ENCODE data around the gene TMEM242. TPM values are rescaled to one million over a fixed set of nuclear protein-coding genes. Genes with fewer than 3 reads are reported as not detected.

TMEM242 gene
- total RNA-seq, 3 donors from 2014 or later, result 10.0 to 14.1 (median 13.4) TPM

GRCh38 chr6:157263881-157264397 is 59.4 kb downstream of the TMEM242 start:
- Histone ChIP-seq H3K9me3 (no peaks in the 10 kb centered on the region), H3K4me1 (ENCODE audit: low read depth) (peaks cover 1% of the 10 kb centered on the region), H3K36me3 (ENCODE audit: low read depth) (no peaks in the 10 kb centered on the region), H3K4me3 (no peak overlapping the region)
- intact Hi-C loops (cut with DNase I, micrococcal nuclease), result no loop called here
- ATAC-seq (no peak), DNase-seq (peak in 1 of 3 donors; percentile 8)
- no peak for TF ChIP-seq CTCF (IDR thresholded peaks at IDR 0.05)

DNA sequence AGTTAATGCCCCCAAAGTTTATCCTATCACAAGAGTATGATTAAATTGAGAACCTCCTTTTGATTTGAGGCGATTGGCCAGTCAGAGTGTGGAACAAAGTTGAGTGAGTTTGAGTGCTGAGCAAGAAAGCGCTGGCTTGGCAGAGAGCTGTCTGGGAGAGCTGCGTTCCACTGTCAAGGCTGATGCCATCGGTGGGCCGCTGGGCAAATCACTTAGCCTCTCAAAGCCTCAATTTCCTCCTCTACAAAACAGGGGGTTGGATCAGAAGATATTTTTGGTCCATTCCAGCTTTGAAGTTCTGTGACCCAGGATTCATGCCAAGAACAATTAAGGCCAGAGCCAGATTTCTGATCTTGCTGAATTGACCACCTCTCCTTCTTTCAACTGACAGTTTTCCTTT is 60.2 kb downstream of the TMEM242 start:
- intact Hi-C loops (cut with DNase I, micrococcal nuclease), result no loop called here
- DNase-seq, result no peak
- Histone ChIP-seq H3K9me3 (no peaks in the 10 kb centered on the region), H3K36me3 (ENCODE audit: low read depth) (no peaks in the 10 kb centered on the region), H3K4me3 (no peak overlapping the region), H3K4me1 (ENCODE audit: low read depth) (no peaks in the 10 kb centered on the region)
- ATAC-seq, result no peak
- no peak for TF ChIP-seq CTCF (IDR thresholded peaks at IDR 0.05)

DNA sequence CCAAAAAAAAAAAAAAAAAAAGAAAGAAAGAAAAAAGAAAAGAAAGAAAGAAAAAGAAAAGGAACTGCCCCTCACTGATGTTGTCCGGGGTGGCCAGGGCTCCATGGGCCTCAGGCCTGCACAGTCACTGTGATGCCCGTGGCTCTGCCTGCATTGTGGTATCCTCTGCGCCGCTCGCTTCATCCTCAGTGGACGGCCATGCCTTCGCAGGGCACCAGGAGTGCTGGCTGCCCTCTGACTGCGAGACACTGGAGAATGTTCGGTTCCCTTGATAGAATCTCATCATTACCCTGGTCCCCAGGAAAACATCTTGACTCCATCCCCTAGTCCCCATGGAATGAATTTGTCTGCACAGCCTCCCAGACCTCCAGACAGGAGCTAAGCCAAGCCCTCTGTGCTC is 61.7 kb downstream of the TMEM242 start:
- no peak overlapping the region for H3K4me3 ChIP-seq
- peak in 1 of 3 donors; percentile 3 for DNase-seq
- TF ChIP-seq CTCF (IDR thresholded peaks at IDR 0.05), result no peak
- ATAC-seq, result no peak
- H3K9me3 ChIP-seq, result no peaks in the 10 kb centered on the region
- H3K4me1 ChIP-seq (ENCODE audit: low read depth), result no peaks in the 10 kb centered on the region
- H3K36me3 ChIP-seq (ENCODE audit: low read depth), result no peaks in the 10 kb centered on the region
- intact Hi-C loops (cut with DNase I, micrococcal nuclease), result no loop called here

DNA sequence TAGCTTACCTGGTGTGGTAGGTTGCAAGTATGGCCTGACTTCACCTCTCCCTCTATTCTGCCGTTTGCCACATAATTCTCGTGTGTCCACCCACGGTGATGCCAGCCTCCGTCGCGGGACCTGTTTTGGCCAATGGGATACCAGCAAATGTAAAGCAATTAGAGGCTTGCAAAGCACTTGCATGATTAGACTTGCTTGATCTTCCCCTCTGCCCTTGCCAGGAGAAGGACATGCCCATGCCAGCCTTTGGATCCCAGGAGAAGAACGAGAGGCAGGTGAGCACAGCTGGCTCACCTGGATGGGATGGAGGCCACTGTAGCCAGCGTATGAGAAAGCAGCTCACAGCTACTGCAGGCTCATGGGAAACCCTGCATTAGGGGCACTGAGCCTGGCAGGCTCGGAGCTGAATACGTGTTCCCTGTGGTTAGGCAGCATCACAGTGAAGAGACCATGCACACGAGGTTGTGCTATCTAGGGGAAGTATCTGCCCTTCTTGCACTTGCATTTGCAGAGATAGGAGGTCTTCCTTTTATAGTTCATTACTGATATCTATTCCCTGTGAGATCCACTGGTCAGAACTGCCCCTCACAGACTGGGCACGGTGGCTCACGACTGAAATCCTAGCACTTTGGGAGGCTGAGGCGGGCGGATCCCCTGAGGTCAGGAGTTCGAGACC is 62.4 kb downstream of the TMEM242 start:
- Histone ChIP-seq H3K4me3 (no peak overlapping the region), H3K9me3 (no peaks in the 10 kb centered on the region), H3K4me1 (ENCODE audit: low read depth) (no peaks in the 10 kb centered on the region), H3K36me3 (ENCODE audit: low read depth) (no peaks in the 10 kb centered on the region)
- no peak for TF ChIP-seq CTCF (IDR thresholded peaks at IDR 0.05)
- ATAC-seq (no peak), DNase-seq (peak in 1 of 3 donors; percentile 11)
- intact Hi-C loops (cut with DNase I, micrococcal nuclease), result no loop called here

DNA sequence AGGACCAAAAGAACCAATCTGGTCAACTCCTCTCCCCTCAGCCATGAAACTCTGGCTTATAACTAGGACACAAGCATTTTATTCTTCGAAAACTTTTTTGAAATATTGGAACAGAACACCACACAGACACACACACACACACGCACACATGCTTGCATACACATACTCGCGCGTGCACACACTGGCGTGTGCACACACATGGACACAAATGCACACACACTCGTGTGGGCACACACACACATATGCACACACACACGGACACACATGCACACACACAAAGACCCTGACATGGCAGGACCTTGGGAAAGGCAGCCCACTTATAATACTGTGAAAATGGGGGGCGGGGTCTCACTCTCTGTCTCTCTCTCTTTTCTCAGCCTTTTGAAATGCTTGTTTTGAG is 63.9 kb downstream of the TMEM242 start:
- ATAC-seq, result no peak
- TF ChIP-seq CTCF (IDR thresholded peaks at IDR 0.05), result no peak
- intact Hi-C loops (cut with DNase I, micrococcal nuclease), result no loop called here

More for the DNA sequence above, 63.9 kb downstream of the TMEM242 start:
- no peak overlapping the region for H3K4me3 ChIP-seq
- DNase-seq, result peak in 1 of 3 donors; percentile 1
- H3K4me1 ChIP-seq (ENCODE audit: low read depth), result no peaks in the 10 kb centered on the region
- H3K36me3 ChIP-seq (ENCODE audit: low read depth), result no peaks in the 10 kb centered on the region
- no peaks in the 10 kb centered on the region for H3K9me3 ChIP-seq

All from mucosa of descending colon (tissue), 3 donors.